ENCODE data around the gene TOM1L1.
"Not testable (repeated sequence)": the region's sequence is repeated elsewhere in the genome, so short reads cannot be mapped to it uniquely, and the experiment has no call there.

TOM1L1 gene

DNA sequence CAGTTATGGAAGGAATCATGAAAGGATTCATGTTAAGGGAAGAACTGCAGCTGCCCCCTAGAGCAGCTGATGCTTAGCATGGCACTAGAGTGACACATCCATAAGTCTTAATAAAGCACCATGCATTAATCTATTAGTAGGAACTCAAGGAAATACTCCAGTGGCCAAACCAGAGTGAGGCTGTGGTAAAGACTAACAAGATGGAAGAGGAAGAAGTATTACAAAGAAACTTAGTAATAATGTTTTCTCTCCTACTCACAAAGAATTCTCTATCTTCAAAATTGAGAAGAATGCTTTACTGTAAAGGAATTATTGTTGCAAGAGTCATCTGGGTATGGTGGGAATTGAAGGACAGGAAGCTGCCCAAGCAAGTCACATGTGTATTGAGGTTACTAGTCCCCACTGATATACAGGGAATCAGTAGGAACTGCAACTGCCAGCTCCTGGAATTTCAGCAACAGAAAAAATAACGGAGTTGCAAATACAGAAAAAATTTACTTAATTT lies 29.9 kb upstream of the TOM1L1 start:
- Histone ChIP-seq H3K9me3 (replicated peaks in 1 of 11) (no peaks in the 10 kb centered on the region), H3K4me3 (no peak overlapping the region), H4K20me1 (no peaks in the 10 kb centered on the region), H3K36me3 (no peaks in the 10 kb centered on the region), H3K27me3 (no peaks in the 10 kb centered on the region), H3K9ac (no peak overlapping the region), H3K27ac (no peak overlapping the region), H3K4me2 (no peak overlapping the region), H3K4me1 (no peaks in the 10 kb centered on the region)
- no peak for TF ChIP-seq Cebpa-rat (IDR thresholded peaks at IDR 0.05)

- H3K27me3 ChIP-seq; H3K4me3 ChIP-seq; H3K36me3 ChIP-seq; H4K20me1 ChIP-seq; H3K9me3 ChIP-seq (replicated peaks in 1 of 11); H3K4me2 ChIP-seq; H3K9ac ChIP-seq; H3K4me1 ChIP-seq; H3K27ac ChIP-seq: not testable (repeated sequence)
Observed at GRCh38 chr17:54875906-54876305, 24.7 kb upstream of the TOM1L1 start.

GRCh38 chr17:54876656-54877195 lies 23.9 kb upstream of the TOM1L1 start:
- no peak overlapping the region for H3K27ac ChIP-seq
- no peaks in the 10 kb centered on the region for H4K20me1 ChIP-seq
- H3K9ac ChIP-seq, result no peak overlapping the region
- no peaks in the 10 kb centered on the region for H3K9me3 ChIP-seq (replicated peaks in 1 of 11)
- no peak overlapping the region for H3K4me2 ChIP-seq
- H3K27me3 ChIP-seq, result no peaks in the 10 kb centered on the region
- no peaks in the 10 kb centered on the region for H3K4me1 ChIP-seq
- TF ChIP-seq Cebpa-rat (IDR thresholded peaks at IDR 0.05), result no peak
- no peaks in the 10 kb centered on the region for H3K36me3 ChIP-seq
- no peak overlapping the region for H3K4me3 ChIP-seq

- Histone ChIP-seq H3K4me3 (no peak overlapping the region), H3K27ac (no peak overlapping the region), H3K36me3 (no peaks in the 10 kb centered on the region), H3K27me3 (no peaks in the 10 kb centered on the region), H3K9me3 (replicated peaks in 1 of 11) (no peaks in the 10 kb centered on the region), H3K4me1 (no peaks in the 10 kb centered on the region), H4K20me1 (no peaks in the 10 kb centered on the region), H3K4me2 (no peak overlapping the region), H3K9ac (no peak overlapping the region)
- no peak for TF ChIP-seq Cebpa-rat (IDR thresholded peaks at IDR 0.05)
Observed at GRCh38 chr17:54881255-54881972, 19.2 kb upstream of the TOM1L1 start.

DNA sequence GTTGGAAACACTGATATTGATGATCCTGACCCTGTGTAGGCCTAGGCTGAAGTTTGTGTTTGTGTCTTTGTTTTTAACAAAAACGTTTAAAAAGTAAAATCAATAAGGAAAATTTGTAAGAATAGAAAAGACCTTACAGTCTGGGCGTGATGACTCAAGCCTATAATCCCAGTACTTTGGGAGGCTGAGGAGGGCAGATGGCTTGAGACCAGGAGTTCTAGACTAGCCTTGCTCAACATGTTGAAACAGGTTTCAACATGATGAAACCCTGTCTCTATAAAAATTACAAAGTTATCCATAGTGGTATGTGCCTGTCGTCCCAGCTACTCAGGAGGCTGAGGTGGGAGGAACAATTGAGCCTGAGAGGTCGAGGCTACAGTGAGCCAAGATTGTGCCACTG lies 18.3 kb upstream of the TOM1L1 start:
- H3K4me3 ChIP-seq, result no peak overlapping the region
- no peak overlapping the region for H3K27ac ChIP-seq
- H3K36me3 ChIP-seq, result no peaks in the 10 kb centered on the region
- no peak overlapping the region for H3K9ac ChIP-seq
- H3K4me2 ChIP-seq, result no peak overlapping the region
- H4K20me1 ChIP-seq, result no peaks in the 10 kb centered on the region
- no peaks in the 10 kb centered on the region for H3K27me3 ChIP-seq
- TF ChIP-seq Cebpa-rat (IDR thresholded peaks at IDR 0.05), result no peak
- no peaks in the 10 kb centered on the region for H3K4me1 ChIP-seq
- H3K9me3 ChIP-seq (replicated peaks in 1 of 11), result no peaks in the 10 kb centered on the region

- Histone ChIP-seq H4K20me1 (no peaks in the 10 kb centered on the region), H3K4me1 (no peaks in the 10 kb centered on the region), H3K27me3 (no peaks in the 10 kb centered on the region), H3K4me2 (no peak overlapping the region), H3K9ac (no peak overlapping the region), H3K27ac (no peak overlapping the region), H3K9me3 (replicated peaks in 1 of 11) (no peaks in the 10 kb centered on the region), H3K36me3 (no peaks in the 10 kb centered on the region), H3K4me3 (no peak overlapping the region)
- no peak for TF ChIP-seq Cebpa-rat (IDR thresholded peaks at IDR 0.05)
Observed at GRCh38 chr17:54882950-54883349, 17.7 kb upstream of the TOM1L1 start.

DNA sequence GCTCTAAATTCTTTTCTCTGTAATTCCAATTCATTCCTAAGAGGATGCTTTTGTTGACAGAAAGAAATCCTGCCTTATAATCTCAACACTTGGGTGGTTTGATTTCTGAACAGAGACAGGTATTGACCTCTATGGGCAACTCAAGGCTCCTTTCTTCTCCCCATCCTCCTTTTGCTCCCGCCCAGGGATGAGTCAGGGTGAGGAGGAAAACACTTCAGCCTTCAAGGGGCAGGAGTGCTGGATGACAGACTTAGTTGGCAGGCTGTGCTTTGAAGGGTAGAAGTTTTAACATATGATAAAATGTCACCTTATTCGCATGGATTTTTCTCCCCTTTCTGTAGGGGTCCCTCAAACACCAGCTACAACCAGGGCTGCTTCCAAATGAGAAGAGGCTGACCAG lies 16.7 kb upstream of the TOM1L1 start:
- Histone ChIP-seq H3K4me1 (no peaks in the 10 kb centered on the region), H3K27me3 (no peaks in the 10 kb centered on the region), H3K9me3 (replicated peaks in 1 of 11) (no peaks in the 10 kb centered on the region), H4K20me1 (no peaks in the 10 kb centered on the region), H3K36me3 (no peaks in the 10 kb centered on the region), H3K9ac (no peak overlapping the region), H3K4me3 (no peak overlapping the region), H3K27ac (no peak overlapping the region), H3K4me2 (no peak overlapping the region)
- no peak for TF ChIP-seq Cebpa-rat (IDR thresholded peaks at IDR 0.05)

DNA sequence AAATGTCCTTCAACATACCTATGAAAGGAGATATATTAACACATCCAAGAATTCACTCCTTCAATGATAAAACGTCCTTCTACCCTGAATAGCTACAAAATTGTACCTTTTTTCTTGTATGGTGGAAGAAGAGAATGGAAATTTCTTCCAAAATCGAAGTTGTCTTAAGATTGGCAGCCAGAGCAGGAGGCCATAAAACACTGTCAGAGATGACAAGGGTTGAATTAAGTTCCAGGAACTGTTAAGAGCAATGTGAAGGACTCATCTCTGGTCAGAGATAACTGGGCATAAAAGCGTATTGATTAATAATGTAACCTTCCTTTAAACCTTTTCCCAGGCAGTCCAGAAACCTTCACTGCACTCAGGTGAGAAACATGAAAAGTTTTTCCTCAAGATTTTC lies 12.9 kb upstream of the TOM1L1 start:
- H3K9ac ChIP-seq, result no peak overlapping the region
- TF ChIP-seq Cebpa-rat (IDR thresholded peaks at IDR 0.05), result no peak
- H3K27me3 ChIP-seq, result no peaks in the 10 kb centered on the region
- H4K20me1 ChIP-seq, result no peaks in the 10 kb centered on the region
- H3K4me3 ChIP-seq, result no peak overlapping the region
- H3K36me3 ChIP-seq, result no peaks in the 10 kb centered on the region
- no peak overlapping the region for H3K27ac ChIP-seq
- H3K9me3 ChIP-seq (replicated peaks in 1 of 11), result no peaks in the 10 kb centered on the region
- no peak overlapping the region for H3K4me2 ChIP-seq
- no peaks in the 10 kb centered on the region for H3K4me1 ChIP-seq

DNA sequence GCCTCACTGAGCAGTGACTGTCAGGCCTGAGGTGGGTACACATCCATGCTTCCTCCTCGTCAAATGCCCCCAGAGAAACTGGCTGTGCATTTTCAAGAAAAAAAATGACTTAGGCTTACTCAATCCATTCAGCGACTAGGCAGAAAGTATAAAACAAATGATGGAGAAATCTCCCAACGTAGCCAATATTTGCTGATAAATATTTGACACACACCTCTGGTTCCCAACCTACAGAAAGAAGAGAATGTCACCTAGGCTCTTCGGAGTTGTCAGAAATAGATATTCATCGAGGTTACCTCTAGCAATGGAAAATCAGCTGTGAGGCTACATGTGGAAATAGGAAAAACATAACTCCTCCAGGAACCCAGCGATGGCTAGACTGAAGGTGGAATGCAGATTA lies 12.4 kb upstream of the TOM1L1 start:
- Histone ChIP-seq H3K9me3 (replicated peaks in 1 of 11) (no peaks in the 10 kb centered on the region), H3K4me2 (no peak overlapping the region), H3K9ac (no peak overlapping the region), H3K4me3 (no peak overlapping the region), H4K20me1 (no peaks in the 10 kb centered on the region), H3K4me1 (no peaks in the 10 kb centered on the region), H3K27ac (no peak overlapping the region), H3K27me3 (no peaks in the 10 kb centered on the region), H3K36me3 (no peaks in the 10 kb centered on the region)
- TF ChIP-seq Cebpa-rat (IDR thresholded peaks at IDR 0.05), result no peak

DNA sequence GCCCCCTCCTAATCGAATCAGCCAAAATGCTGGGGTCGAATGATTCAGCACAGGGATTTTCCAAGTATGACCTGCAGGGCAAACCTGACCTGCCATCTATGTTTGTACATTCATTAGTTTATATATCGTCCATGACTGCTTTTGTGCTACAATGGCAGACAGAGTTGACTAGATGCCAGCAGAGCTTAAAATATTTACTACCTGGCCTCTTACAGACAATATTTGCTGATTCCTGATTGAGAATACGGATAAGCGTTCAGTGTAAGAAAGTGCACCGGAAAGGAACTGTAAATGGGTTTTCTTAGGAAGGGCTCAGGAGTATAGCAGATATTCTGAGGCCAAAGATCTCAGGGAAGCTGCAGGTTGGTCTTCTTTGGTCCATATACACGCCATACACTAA lies 11.7 kb upstream of the TOM1L1 start:
- Histone ChIP-seq H3K27ac (no peak overlapping the region), H3K4me1 (no peaks in the 10 kb centered on the region), H4K20me1 (no peaks in the 10 kb centered on the region), H3K4me3 (no peak overlapping the region), H3K36me3 (no peaks in the 10 kb centered on the region), H3K27me3 (no peaks in the 10 kb centered on the region), H3K9me3 (replicated peaks in 1 of 11) (no peaks in the 10 kb centered on the region), H3K4me2 (no peak overlapping the region), H3K9ac (no peak overlapping the region)
- no peak for TF ChIP-seq Cebpa-rat (IDR thresholded peaks at IDR 0.05)

All from BLaER1 treated with 17β-estradiol and CSF1 and Interleukin-3, amounts not matched to agents 10 nM and 100 nM (cell line).